CD4-positive, alpha-beta T cell treated with Interleukin-6 for 4 hours (primary cell): ENCODE measurements around the gene BPIFB1.

Experiments used
- DNase-seq: peaks from one replicate; pipeline ENCODE4 v3.0.0-alpha.2; 2020; ENCODE audit warnings: mixed read lengths

BPIFB1 gene

GRCh38 chr20:33273117-33273851 is 9.7 kb upstream of the BPIFB1 start:
- DNase-seq: no peak

GRCh38 chr20:33275215-33275614 is 7.8 kb upstream of the BPIFB1 start:
- DNase-seq: no peak

- no peak for DNase-seq
Observed at GRCh38 chr20:33275871-33276270, 7.1 kb upstream of the BPIFB1 start.

- no peak for DNase-seq
Observed at GRCh38 chr20:33276303-33277113, 6.5 kb upstream of the BPIFB1 start.

GRCh38 chr20:33277471-33278441 is 5.3 kb upstream of the BPIFB1 start:
- DNase-seq: no peak

GRCh38 chr20:33278700-33279099 is 4.3 kb upstream of the BPIFB1 start:
- DNase-seq: no peak

GRCh38 chr20:33279261-33279910 is 3.6 kb upstream of the BPIFB1 start:
- DNase-seq: no peak

GRCh38 chr20:33280000-33280680 is 2.9 kb upstream of the BPIFB1 start:
- DNase-seq: no peak

GRCh38 chr20:33280775-33281174 is 2.2 kb upstream of the BPIFB1 start:
- no peak for DNase-seq

- no peak for DNase-seq
Observed at GRCh38 chr20:33281550-33282146, 1.4 kb upstream of the BPIFB1 start.

- DNase-seq: no peak
Observed at GRCh38 chr20:33282196-33282934, 649 bp upstream of the BPIFB1 start.

GRCh38 chr20:33284284-33284683 is 1.3 kb downstream of the BPIFB1 start:
- DNase-seq: no peak

GRCh38 chr20:33284937-33285336 is 1.9 kb downstream of the BPIFB1 start:
- no peak for DNase-seq

- no peak for DNase-seq
Observed at GRCh38 chr20:33285861-33286495, 3.0 kb downstream of the BPIFB1 start.

GRCh38 chr20:33287884-33288283 is 4.9 kb downstream of the BPIFB1 start:
- DNase-seq: no peak

- no peak for DNase-seq
Observed at GRCh38 chr20:33290852-33291251, 7.8 kb downstream of the BPIFB1 start.

GRCh38 chr20:33291416-33291815 is 8.4 kb downstream of the BPIFB1 start:
- DNase-seq: no peak

- DNase-seq: peak; percentile 67
Observed at GRCh38 chr20:33291830-33292355, 8.9 kb downstream of the BPIFB1 start.

GRCh38 chr20:33296206-33296605 is 13.2 kb downstream of the BPIFB1 start:
- DNase-seq: no peak

- no peak for DNase-seq
Observed at GRCh38 chr20:33298391-33298790, 15.4 kb downstream of the BPIFB1 start.
